Renal pelvis (tissue), 12 donors: ENCODE results near the gene ENPP3. TPM values are rescaled to one million over a fixed set of nuclear protein-coding genes. Genes with fewer than 3 reads are reported as not detected.

Source experiments
- DNase-seq: peaks from one replicate; pipeline ENCODE4 v3.0.0-alpha.2; 2013
- long read RNA-seq, 16 experiments: transcript quantifications; one replicate each; lab custom pipeline, GENCODE V29; 2026
- polyA plus RNA-seq, 3 donors: library from polyadenylated mRNA; unstranded; fragments of 120-200 nt; gene quantifications; one replicate each; pipeline ENCODE4 v1.2.1, GENCODE V29; 2013; ENCODE audit not compliant: insufficient read length in 3 of 3

Gene ENPP3
- 10 to 100 TPM in 2 of 3 donors, 1 to 10 TPM in 1; 5.1 to 12.8 (median 11.3) TPM for polyA plus RNA-seq
- long read RNA-seq, donor 1, partial matches to known transcripts, result 0 of 1 reads
- long read RNA-seq, donor 1, other reads (novel, unspliced or antisense), result 0 of 1 reads
- long read RNA-seq, donor 2, partial matches to known transcripts, result 0 of 1 reads
- long read RNA-seq, donor 2, other reads (novel, unspliced or antisense), result 0 of 1 reads
- long read RNA-seq, donor 3, result 0 reads
- long read RNA-seq, donor 4, partial matches to known transcripts, result 0 of 1 reads
- long read RNA-seq, donor 4, other reads (novel, unspliced or antisense), result 0 of 1 reads
- long read RNA-seq, donor 5, result 0 reads
- long read RNA-seq, donor 6, result 0 reads
- long read RNA-seq, donor 7, result 0 reads
- long read RNA-seq, donor 8, result 0 reads
- long read RNA-seq, donor 9, partial matches to known transcripts, result 0 of 1 reads
- long read RNA-seq, donor 9, other reads (novel, unspliced or antisense), result 0 of 1 reads
- long read RNA-seq, donor 10, result 0 reads
- long read RNA-seq, donor 11, result 0 reads
- long read RNA-seq, donor 12, result 0 reads
- long read RNA-seq, donor 13, result 0 reads
- long read RNA-seq, donor 14, result 0 reads
- long read RNA-seq, donor 15, partial matches to known transcripts, result 0 of 2 reads
- long read RNA-seq, donor 15, other reads (novel, unspliced or antisense), result 0 of 2 reads
- long read RNA-seq, donor 16, result 0 reads

DNA sequence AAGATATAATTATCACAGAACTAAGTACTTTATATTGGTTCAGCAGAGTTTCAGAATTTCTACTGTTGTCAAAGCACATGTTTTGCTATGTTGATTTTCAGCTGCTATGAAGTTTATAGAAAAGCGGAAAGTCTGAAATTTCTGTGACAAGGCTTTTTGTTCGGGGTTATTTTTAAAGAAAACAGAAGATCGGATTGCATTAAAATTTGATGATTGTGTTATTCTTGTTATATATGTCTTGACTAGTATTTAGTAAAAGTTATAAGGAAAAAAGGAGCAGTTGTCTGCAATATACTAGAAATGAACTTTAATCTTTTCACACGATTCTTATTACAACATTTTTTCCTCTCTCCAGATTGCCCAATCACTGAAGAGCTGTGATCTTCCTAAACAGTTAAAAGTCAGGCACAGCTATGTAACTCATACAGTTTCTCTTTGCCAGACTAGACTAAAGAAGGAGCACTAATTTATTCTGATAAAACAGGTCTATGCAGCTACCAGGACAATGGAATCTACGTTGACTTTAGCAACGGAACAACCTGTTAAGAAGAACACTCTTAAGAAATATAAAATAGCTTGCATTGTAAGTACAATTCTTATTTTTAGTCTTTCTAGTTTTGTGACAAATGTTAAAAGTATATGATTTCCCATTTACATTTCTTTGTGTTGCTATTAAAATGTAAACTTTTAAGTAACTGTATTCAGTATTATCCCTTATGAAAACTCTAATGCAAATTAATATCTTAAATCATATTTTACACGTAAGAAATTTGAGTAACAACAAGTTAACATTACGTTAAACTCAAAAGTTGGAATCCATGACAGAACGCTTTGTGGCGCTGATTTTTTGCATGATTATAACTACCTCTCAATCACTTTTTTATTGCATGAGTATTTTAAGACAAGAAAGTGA lies at the start of gene ENPP3:
Gene ENPP3, plus strand, starts transcription at position 423 of the 913 bp plus-strand sequence. Its CDS starts 83 bp downstream, at position 506.
- DNase-seq, result no peak

DNA sequence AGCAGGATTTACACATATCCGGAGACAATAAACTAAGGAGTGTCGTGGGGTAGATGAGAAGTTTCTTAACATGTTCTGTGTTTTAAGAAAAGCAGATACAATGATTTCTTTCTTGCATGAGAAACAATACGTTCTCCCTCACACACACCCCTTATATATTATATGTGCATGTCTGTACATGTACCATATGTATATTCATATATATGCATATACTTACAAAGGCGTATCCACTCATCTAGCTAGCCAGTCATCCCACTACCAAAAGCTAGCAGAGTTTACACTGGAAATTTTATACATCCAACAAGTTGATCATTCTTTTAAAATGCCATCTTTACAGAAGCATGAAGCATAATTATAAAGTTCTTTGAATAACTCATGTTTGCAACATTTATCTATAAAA lies 49.2 kb upstream of the ENPP3 start:
- no peak for DNase-seq

DNA sequence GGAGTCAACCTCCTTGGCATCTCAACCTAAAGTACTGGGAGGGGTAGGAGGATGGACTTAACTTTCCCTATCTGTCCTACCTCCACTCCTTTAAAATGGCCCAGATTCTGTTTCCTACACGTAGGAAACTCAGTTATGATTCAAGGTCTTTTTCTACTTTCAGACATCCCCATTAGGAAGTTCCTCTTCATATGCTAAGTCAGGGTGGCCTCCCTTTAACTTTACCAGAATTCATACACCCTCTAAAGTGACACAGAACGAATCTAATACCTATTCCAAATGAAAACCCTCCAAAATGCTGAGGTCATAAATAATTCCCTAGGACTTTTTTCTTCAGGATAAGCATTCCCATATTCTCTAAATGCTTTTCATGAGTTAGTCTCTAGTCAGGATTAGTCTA lies 48.5 kb upstream of the ENPP3 start:
- no peak for DNase-seq

DNA sequence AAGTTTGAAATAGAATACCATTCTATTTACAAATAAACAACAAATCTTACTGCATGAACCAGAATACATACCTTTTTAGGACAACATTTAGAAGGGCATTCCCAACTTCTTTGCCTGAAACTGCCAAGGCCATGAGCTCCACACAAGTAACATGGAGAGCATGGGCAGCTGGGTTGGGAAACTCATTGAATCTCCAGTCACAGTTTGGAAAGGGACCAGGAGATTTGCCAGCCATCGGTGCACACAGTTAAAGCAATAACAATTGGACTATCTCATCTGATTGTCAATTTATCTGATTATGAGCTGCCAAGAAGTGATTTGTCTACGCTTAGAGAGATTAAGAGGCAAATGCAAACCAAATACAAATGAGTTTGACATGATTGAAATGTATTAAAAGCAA lies 44.2 kb upstream of the ENPP3 start:
- DNase-seq, result no peak

DNA sequence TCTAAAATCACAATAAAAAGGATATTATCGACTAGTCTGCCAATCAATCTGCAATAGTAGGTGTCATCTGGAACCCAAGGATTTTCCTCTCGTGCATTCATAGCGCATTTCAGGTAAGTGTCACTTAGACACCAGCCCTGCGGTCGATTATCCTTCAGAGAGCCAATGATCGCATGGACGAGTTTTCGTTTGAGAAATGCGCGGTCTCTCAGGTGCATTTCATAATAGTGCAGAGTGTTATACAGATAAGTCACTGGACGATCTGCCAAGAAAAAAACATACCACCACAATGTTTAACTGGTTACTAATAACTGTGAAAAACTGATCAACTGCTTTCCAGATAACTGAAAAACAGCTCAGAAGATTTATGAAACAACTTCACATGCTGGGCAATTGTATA lies 43.0 kb upstream of the ENPP3 start:
- DNase-seq, result no peak

DNA sequence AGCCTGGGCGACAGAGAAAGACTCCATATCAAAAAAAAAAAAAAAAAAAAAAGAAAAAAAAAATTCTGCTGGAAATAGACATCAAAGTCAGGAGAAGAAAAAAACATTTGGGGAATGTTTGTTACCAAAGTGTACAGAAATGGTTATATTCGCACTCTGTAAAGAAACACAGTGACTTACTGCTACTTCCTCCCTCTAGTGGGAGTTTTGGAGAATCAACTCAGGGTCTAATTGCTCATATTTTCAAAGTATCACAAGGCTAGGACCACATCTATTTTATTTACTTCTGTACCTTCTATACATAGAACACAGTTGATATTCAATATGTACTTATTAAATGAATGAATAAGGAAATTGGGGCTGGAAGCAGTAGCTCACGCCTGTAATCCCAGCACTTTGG lies 39.7 kb upstream of the ENPP3 start:
- no peak for DNase-seq

DNA sequence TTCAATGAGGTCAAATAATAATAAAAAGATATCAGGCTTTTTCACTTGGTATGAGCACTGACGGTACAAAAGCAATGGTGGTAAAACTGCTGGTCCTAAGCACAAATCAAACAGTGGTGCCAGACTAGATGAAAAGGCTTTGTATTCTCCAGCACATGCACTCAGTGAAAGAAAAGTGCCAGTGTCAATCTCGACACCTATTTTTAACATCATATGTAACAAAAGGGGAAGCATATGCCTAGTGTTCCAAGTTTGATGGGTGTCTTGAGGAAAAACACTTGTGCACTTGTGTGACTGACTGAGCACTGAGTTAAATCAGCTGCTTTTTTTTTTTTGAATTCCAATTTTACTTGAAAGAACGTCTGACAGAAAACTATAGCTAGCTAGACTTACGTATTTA lies 36.4 kb upstream of the ENPP3 start:
- no peak for DNase-seq

DNA sequence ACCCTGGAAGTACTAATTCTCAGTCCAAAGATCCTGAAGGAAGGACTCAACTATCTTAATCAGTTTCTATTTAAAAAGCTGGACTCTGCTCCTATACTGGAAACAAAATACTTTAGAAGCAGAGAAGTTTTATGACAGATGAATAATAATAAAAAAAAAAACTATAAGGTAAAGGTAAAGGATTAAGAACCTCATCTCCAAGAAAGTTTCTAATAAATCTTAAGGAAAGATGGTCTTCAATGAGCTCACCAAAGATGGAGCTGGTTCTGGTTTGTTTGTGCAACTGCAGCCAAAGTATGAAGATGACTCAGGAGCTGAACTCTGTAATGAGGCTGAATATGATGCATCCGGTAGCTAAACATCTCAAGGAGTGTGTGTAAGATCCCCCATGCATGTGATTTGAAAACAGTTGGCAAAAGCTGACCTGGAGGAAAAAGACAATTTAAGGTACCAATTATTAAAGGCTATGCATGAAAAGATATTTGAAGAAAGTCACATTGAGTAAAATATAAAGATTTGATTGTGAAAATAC lies 34.3 kb upstream of the ENPP3 start:
- DNase-seq, result no peak

DNA sequence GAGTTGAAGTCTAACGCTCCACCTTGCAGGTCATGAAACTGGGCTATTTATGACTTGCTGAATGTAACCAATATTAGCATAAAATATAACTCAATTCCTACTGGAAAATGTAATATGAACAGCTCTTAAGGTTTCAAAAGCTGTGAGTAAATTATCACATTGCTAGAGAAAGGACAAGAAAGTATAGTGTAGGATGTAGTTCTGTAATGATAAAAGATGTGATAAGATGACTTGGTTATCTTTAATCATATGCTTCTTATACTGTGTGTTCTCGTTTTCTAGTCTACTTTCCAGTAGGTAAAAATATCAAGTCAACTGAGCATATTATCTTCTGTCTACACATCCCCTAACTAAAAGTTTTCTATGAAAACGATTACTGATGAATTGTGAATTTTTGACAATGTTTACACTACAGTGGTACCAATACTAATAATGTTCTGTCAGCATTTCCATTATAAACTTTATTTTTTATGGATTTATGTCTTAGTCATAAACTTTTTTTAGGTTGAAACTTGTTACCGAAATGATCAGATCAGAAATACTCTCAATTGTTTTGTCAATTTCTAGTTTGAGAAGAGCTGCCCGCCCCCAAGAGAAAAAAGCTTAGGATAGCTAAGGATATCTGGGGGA lies 23.7 kb upstream of the ENPP3 start:
- DNase-seq, result no peak

DNA sequence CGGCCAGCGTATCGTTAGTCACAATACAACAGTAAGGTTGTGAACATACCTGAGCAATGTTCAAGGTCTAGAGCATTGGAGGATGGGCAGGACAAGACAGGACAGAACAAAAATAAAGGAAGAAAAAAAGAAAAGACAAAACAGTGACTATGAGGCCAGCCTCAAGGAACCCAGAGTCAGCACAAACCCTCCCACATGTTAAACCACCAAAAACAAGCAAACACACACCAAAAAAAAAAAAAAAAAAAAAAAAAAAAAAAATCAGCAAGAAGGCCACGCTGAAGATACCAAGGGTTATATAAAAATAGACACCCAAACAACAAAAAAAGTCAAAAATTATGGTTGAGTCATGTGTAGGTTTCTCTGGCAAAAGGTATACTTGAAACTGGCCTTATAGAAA lies 21.8 kb upstream of the ENPP3 start:
- no peak for DNase-seq

DNA sequence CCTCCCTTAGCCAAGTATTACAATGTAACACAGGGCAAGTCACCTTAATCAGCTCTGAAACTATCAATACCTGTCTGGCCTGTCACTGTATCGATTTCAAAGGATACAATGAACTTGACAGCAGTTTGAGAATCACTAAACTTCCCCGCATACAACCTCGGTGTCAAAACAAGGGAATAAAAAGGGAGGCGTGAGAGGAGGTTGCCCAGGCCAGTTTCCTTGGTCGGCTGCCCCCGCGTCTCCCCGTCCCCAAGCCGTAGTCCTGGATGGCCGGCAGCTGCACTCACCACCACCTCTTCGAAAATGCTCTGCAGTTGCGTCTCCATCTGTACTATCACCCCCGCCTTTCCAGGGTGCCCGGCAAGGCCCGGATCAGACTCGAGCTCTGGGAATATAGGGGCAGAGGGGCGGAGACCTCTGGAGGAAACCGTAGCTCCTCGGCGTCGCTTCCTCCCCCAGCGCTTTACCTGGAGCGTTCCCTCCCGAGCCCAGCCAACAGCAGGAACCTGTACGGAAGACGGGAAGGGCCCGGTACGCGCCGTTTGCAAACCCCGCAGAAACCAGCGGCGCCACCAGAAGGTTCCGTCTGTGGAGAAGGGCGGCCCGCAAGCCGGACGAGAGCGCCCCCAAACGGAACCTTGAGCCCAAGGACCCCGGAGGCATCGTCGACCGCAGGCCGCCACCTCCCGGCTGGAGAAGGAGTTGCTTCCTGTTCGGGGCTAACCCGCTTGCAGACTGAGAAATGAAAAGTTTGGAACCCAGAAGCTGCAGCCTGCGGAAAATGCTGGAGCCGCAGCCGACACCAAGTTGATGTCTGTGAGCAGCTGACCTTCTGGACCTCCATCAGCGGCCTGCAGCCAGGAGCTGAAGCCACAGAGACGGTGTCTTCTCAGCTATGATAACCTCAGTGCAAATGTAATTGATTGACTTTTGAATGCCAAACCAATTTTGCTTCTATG lies 9.1 kb upstream of the ENPP3 start, which contains the start of gene MED23:
Gene MED23, minus strand, starts transcription at position 519 of the 959 bp plus-strand sequence. Its CDS starts 193 bp downstream, at position 326.
- DNase-seq, result peak; percentile 94

DNA sequence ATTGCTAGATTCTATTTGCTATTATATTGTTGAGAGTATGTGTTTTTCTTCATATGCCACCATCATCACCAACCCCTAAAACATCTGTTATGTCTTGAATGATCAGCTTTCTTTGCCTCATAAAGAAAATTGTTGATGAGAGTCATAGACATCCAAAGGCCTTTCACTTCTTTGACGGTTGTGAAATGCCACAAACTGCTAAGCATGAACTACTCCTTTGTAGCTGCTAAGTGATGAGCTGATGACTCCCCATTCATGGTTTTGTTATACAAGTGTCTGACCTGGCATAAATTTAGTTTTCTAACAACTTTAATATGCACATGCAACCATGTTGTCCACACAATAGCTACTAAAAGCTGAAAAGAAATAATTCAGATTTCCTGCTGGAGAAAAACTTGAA lies 8.4 kb upstream of the ENPP3 start:
- DNase-seq, result no peak

DNA sequence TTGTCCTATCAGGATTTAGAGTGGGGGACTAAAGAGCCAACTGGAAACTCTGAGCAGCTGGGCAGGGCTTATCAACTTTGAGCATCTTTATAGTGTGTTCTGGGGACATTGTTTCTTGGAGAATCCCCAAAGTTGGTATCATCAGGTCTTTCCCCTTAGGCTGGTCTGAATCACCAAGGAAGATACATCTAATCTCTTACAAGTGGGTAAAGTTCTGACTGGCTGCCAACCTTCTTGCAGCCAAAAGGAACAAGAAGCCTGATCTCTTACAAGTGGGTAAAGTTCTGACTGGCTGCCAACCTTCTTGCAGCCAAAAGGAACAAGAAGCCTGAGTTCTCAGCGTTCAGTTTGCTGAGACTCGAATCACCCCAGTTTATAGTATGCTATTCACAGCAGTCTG lies 7.5 kb upstream of the ENPP3 start:
- DNase-seq, result no peak

DNA sequence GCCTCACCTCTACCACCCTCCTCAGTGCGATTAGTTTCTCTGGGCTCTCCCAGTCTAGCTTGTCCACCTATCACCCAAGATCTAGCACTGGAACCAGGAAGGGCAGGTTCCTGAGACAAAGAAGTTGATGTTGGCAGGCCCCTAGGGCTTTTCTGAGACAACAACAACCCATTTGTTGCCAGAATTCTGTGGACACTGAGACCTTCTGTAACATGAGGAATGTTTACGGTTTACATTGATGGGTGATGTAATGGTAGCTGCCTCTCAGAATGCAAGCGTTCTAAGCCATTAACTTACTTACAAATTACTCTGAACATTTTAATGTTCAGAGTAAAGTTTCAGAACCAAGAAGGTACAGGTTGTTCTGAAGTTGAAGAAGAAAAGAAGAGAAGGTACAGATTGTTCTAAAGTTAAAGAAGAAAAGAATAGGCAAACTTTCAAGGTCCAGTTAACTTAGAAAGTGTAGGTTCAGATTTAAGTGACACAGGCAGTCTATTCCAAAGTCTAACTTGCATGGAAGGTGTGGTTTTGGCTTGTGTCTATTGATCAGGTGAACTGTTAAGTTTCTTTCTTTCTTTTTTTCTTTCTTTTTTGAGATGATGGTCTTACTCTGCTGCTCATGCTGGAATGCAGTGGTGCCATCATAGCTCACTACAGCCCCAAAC lies 5.3 kb upstream of the ENPP3 start:
- no peak for DNase-seq

DNA sequence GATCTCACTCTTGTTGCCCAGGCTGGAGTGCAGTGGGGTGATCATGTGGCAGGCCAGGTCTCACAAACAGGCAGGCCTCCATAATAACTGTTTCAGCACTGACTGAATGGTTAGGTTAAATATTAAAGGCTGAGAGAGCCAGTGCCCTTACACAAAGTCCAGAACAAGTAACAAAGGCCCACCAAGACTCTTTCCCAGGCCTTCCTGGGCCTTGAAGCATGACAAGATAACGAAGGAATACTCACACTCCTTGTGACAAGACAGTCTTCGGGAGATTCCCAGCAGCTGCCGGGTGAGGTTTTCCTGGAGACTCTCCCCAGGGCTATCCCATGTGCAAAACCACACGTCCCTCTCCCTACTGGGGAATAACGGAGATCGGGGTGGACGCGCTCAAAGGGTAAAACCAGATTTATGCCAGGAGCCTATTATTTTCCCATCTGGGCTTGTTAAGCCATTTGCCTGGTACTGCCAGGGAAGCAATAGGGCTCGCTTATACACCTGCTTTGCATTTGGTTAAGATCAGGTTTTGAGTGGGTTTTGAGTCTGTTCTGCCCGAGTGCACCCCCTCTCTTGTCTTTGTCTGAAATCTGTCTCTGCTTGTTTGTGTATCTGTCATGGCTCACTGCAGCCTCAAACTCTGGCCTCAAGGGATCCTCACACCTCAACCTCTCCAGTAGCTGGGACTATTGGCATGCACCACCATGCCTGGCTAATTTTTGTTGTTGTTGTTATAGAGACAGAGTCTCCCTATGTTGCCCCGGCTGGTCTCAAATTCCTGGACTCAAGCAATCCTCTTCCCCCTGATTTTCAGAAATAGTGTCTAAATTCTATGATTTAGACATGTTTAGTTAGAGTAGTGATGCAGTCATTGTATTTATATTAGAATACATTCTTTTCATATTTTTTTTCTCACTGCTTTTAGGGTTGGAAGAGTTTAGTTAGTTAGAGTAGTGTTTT lies 1.4 kb upstream of the ENPP3 start:
- peak; percentile 10 for DNase-seq

DNA sequence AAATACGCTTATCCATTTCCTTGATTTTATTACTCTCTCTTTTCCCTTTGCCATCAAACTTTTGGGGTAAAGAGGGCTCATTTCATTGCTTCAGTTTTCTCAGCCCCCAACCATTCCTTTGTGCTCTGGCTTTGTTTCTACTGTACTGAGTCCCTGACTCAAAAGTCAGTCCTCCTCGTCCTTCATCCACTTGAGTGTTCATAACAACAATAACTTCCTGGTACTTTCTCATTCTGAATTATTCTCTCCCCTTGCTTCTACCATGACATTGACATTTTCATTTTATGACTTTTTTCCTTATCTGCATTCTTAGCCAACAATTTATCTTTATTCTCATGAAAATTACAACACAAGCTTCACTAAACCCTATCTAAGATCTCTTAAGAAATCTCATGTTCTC lies 911 bp downstream of the ENPP3 start:
- DNase-seq, result no peak

DNA sequence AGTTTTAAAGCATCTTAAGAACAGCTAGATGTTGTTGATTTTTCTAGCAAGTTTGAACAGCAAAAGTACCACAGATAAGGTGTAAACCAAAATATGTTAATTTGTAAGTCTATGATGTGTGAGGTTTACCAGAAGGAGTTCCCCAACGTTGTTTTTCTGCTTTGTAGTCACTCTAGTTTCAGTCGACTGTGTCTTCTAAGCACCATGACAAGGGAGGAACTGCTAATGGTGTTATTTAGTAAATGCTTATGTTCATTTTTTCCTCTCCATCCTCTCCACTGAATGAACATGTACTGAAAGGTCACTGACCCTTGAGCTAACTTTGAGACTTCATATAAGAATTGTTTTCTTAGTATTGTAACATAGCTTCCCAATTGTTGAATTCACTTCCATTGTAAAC lies 3.0 kb downstream of the ENPP3 start:
- DNase-seq, result no peak

DNA sequence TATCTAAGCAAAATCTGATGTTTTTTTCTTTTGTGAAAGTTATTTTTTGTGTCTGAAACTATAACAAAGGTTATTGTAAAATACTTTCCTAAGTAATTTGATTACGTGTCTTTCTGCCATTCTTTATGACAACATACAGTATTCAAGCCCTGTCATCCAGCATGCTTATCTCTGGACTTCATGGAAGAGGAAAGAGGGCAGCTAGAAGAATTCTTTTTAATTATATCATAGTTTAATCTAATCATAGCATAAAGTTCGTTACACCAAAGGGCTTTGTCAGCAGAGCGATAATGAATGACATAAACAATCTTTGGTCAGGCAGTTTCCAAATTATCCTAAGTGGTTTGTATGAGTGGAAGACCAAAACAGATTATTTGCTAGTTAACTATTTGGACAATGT lies 3.5 kb downstream of the ENPP3 start:
- no peak for DNase-seq

DNA sequence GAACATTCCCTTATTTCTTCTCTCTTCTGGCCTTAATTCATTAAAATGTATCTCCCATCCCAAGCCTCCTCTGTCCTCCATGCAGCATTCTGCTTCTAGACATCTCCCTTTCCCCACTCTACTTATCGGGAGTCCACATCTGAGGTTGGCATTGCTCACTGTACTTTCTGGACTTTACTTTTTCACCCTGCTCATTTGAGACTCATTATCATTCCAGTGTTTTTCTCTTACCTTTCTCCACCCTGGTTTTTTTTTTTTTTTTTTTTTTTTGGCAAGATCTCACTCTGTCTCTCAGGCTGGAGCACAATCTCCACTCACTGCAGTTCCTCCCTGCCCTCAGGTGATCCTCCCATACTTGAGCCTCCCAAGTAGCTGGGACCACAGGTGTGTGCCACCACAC lies 4.5 kb downstream of the ENPP3 start:
- DNase-seq, result no peak
